NK-92 (cell line): ENCODE measurements around the gene IER5L.
"Not testable (repeated sequence)": the region's sequence is repeated elsewhere in the genome, so short reads cannot be mapped to it uniquely, and the experiment has no call there.

Experiments
- DNase-seq: peaks from one replicate; lab custom pipeline; 2025; ENCODE audit not compliant: unreplicated experiment; lab: John Stamatoyannopoulos, UW

Gene IER5L

GRCh38 chr9:129140397-129141065, 37.5 kb downstream of the IER5L start:
- DNase-seq: no peak

- DNase-seq: no peak
Measured at GRCh38 chr9:129139993-129140396, 38.1 kb downstream of the IER5L start.

- DNase-seq: no peak
Measured at GRCh38 chr9:129139233-129139992, 38.6 kb downstream of the IER5L start.

- DNase-seq: no peak
Measured at GRCh38 chr9:129138476-129139232, 39.4 kb downstream of the IER5L start.

- no peak for DNase-seq
Measured at GRCh38 chr9:129138144-129138462, 40.0 kb downstream of the IER5L start.

- DNase-seq: no peak
Measured at GRCh38 chr9:129137292-129138143, 40.5 kb downstream of the IER5L start.

- DNase-seq: no peak
Measured at GRCh38 chr9:129136446-129137035, 41.5 kb downstream of the IER5L start.

- no peak for DNase-seq
Measured at GRCh38 chr9:129135476-129135875, 42.6 kb downstream of the IER5L start.

- DNase-seq: no peak
Measured at GRCh38 chr9:129133082-129133481, 45.0 kb downstream of the IER5L start.

GRCh38 chr9:129131300-129132145, 46.5 kb downstream of the IER5L start:
- DNase-seq: peak; percentile 16

- DNase-seq: no peak
Measured at GRCh38 chr9:129130791-129131190, 47.3 kb downstream of the IER5L start.

GRCh38 chr9:129130271-129130670, 47.8 kb downstream of the IER5L start:
- not testable (repeated sequence) for DNase-seq

- no peak for DNase-seq
Measured at GRCh38 chr9:129128689-129129088, 49.4 kb downstream of the IER5L start.

- DNase-seq: no peak
Measured at GRCh38 chr9:129126749-129127618, 51.1 kb downstream of the IER5L start.
